OCI-LY7 (cell line): ENCODE data around the gene WNT5A. TPM values are rescaled to one million over a fixed set of nuclear protein-coding genes. Genes with fewer than 3 reads are reported as not detected.

ENCODE experiments used
- BruUV-seq: library from RNA; stranded (reverse); fragments of 400-500 nt; replicated peaks from 2 replicates; lab custom pipeline; 2021; lab: Mats Ljungman, UMichigan
- CTCF ChIA-PET: fragments of 300-600 bp; sonication (Branson Sonifier 250); formaldehyde crosslinking; loops from one replicate; lab custom pipeline; 2022; ENCODE audit warnings: antibody characterized with exemption; ENCODE audit not compliant: unreplicated experiment; lab: Charles Lee
- POLR2A ChIA-PET: fragments of 300-600 bp; sonication (Branson Sonifier 250); formaldehyde crosslinking; loops from one replicate; lab custom pipeline; 2022; ENCODE audit warnings: antibody characterized with exemption; lab: Charles Lee
- DNase-seq: peaks from one replicate; pipeline ENCODE4 v3.0.0-alpha.2; 2015; ENCODE audit warnings: low spot score
- H2AFZ ChIP-seq: fragments of 200-600 bp; sonication (generic), shearing (Covaris generic); 2 replicates; pipeline ENCODE4 v1.6.1; 2014; ENCODE audit warnings: mild to moderate bottlenecking, antibody characterized with exemption, low read length, moderate library complexity
- H3K27ac ChIP-seq: fragments of 200-600 bp; sonication (generic); 2 replicates; pipeline ENCODE4 v1.5.1; 2014; ENCODE audit warnings: mixed run types, low read depth, mild to moderate bottlenecking, moderate library complexity, low read length, inconsistent platforms; ENCODE audit not compliant: poor library complexity, severe bottlenecking
- H3K36me3 ChIP-seq: fragments of 200-600 bp; sonication (generic); 2 replicates; pipeline ENCODE4 v1.6.1; 2014; ENCODE audit warnings: mild to moderate bottlenecking, antibody characterized with exemption, low read length, moderate library complexity, mixed read lengths; ENCODE audit not compliant: insufficient read depth
- H3K4me1 ChIP-seq: fragments of 200-600 bp; sonication (generic); 2 replicates; pipeline ENCODE4 v1.5.1; 2014; ENCODE audit warnings: mild to moderate bottlenecking, low read length; ENCODE audit not compliant: insufficient read depth, poor library complexity, severe bottlenecking
- H3K4me2 ChIP-seq: fragments of 200-600 bp; sonication (generic); 2 replicates; pipeline ENCODE4 v1.6.1; 2014; ENCODE audit warnings: mild to moderate bottlenecking, low read length
- H3K4me3 ChIP-seq: fragments of 200-600 bp; sonication (generic); 2 replicates; pipeline ENCODE4 v1.5.1; 2014; ENCODE audit warnings: mild to moderate bottlenecking, low read depth, low read length; ENCODE audit not compliant: poor library complexity, severe bottlenecking
- H3K79me2 ChIP-seq: fragments of 200-600 bp; sonication (generic); 2 replicates; pipeline ENCODE4 v1.6.1; 2016; ENCODE audit warnings: low read depth, mild to moderate bottlenecking, low read length, moderate library complexity, mixed read lengths; ENCODE audit not compliant: insufficient read depth
- H3K9me2 ChIP-seq: fragments of 200-600 bp; sonication (generic); 2 replicates; pipeline ENCODE4 v1.6.1; 2016; ENCODE audit warnings: mild to moderate bottlenecking, low read length, mixed read lengths; ENCODE audit not compliant: insufficient read depth
- H3K9me3 ChIP-seq: fragments of 200-600 bp; sonication (generic); 2 replicates; pipeline ENCODE4 v1.6.1; 2014; ENCODE audit warnings: mild to moderate bottlenecking, mixed run types, low read length, mixed read lengths
- H4K20me1 ChIP-seq: fragments of 200-600 bp; sonication (generic); 2 replicates; pipeline ENCODE4 v1.6.1; 2014; ENCODE audit warnings: mild to moderate bottlenecking, antibody characterized with exemption, low read length, moderate library complexity, mixed read lengths; ENCODE audit not compliant: insufficient read depth
- CTCF ChIP-seq: fragments of 200-600 bp; sonication (generic); conservative IDR thresholded peaks from 2 replicates; pipeline ENCODE4 v1.5.1; 2014; ENCODE audit warnings: mild to moderate bottlenecking, antibody characterized with exemption, low read length, moderate library complexity, mixed read lengths
- EZH2phosphoT487 ChIP-seq: fragments of 200-600 bp; sonication (generic); IDR thresholded peaks from 2 replicates; pipeline ENCODE4 v1.6.1; 2018; ENCODE audit warnings: low read depth, borderline replicate concordance, mild to moderate bottlenecking, mixed run types, antibody characterized with exemption, low read length, moderate library complexity, mixed read lengths
- intact Hi-C: fragments of 100-400 bp; cut with micrococcal nuclease; formaldehyde crosslinking; loops from one replicate; pipeline ENCODE4 v1.10.0; 2022; ENCODE audit not compliant: unreplicated experiment
- total RNA-seq, 2 experiments: library from RNA; depleted of rRNA in 1 of 2; stranded (reverse); fragments of >200 nt in 1 of 2; shearing (Covaris generic) in 1 of 2; gene quantifications; 2 replicates each; pipeline ENCODE4 v1.2.3, GENCODE V29; 2014 to 2022

The WNT5A gene
- total RNA-seq, 2 experiments from 2014 or later: 4.6 to 18.1 TPM

GRCh38 chr3:55427739-55428138 lies 59.4 kb downstream of the WNT5A start:
- POLR2A ChIA-PET: no interaction called here
- BruUV-seq: no TSS peak
- intact Hi-C loops: no loop called here
- H3K4me1 ChIP-seq: no peaks in the 10 kb centered on the region
- no peaks in the 10 kb centered on the region for H3K36me3 ChIP-seq
- no peaks in the 10 kb centered on the region for H4K20me1 ChIP-seq
- TF ChIP-seq EZH2phosphoT487 (no peak), CTCF (no peak)
- no peak overlapping the region for H3K27ac ChIP-seq
- H2AFZ ChIP-seq: no peak overlapping the region
- CTCF ChIA-PET: no interaction called here
- H3K9me2 ChIP-seq: no peaks in the 10 kb centered on the region
- H3K79me2 ChIP-seq: no peaks in the 10 kb centered on the region
- H3K4me3 ChIP-seq: no peak overlapping the region
- no peak overlapping the region for H3K4me2 ChIP-seq
- DNase-seq: no peak
- H3K9me3 ChIP-seq: no peaks in the 10 kb centered on the region

GRCh38 chr3:55426486-55426885 lies 60.6 kb downstream of the WNT5A start:
- POLR2A ChIA-PET: interaction anchor here (0.5 to 2.3 kb wide), 5 partner anchors 10 to 825 kb away, joined by 3 to 6 read pairs (median 3); no protein-coding TSS in a partner anchor
- CTCF ChIA-PET: no interaction called here
- TF ChIP-seq EZH2phosphoT487 (no peak), CTCF (no peak)
- H3K79me2 ChIP-seq: no peaks in the 10 kb centered on the region
- BruUV-seq: no TSS peak
- H3K4me2 ChIP-seq: no peak overlapping the region
- no peak overlapping the region for H3K4me3 ChIP-seq
- H2AFZ ChIP-seq: no peak overlapping the region
- H3K9me2 ChIP-seq: no peaks in the 10 kb centered on the region
- no peak overlapping the region for H3K27ac ChIP-seq
- no peaks in the 10 kb centered on the region for H4K20me1 ChIP-seq
- no peak for DNase-seq
- H3K4me1 ChIP-seq: no peaks in the 10 kb centered on the region
- no peaks in the 10 kb centered on the region for H3K36me3 ChIP-seq
- intact Hi-C loops: no loop called here
- peaks cover 6% of the 10 kb centered on the region for H3K9me3 ChIP-seq

- no peak overlapping the region for H2AFZ ChIP-seq
- H3K36me3 ChIP-seq: no peaks in the 10 kb centered on the region
- ChIA-PET CTCF (no interaction called here), POLR2A (no interaction called here)
- no peak overlapping the region for H3K27ac ChIP-seq
- intact Hi-C loops: no loop called here
- peaks cover 21% of the 10 kb centered on the region for H3K9me3 ChIP-seq
- H3K4me3 ChIP-seq: no peak overlapping the region
- no TSS peak for BruUV-seq
- H3K9me2 ChIP-seq: no peaks in the 10 kb centered on the region
- TF ChIP-seq CTCF: no peak
- no peak for TF ChIP-seq EZH2phosphoT487
- no peak overlapping the region for H3K4me2 ChIP-seq
- H4K20me1 ChIP-seq: no peaks in the 10 kb centered on the region
- DNase-seq: no peak
- no peaks in the 10 kb centered on the region for H3K79me2 ChIP-seq
- H3K4me1 ChIP-seq: no peaks in the 10 kb centered on the region
Observed at GRCh38 chr3:55423782-55424181, 63.3 kb downstream of the WNT5A start.
